Stimulated activated CD4-positive, alpha-beta T cell treated with anti-CD3 and anti-CD28 coated beads, Interleukin-15, amount 100 ng/mL, for 48 hours (primary cell): ENCODE results near the gene MBOAT1.

ENCODE experiments used
- DNase-seq, 2 donors: peaks; one replicate each; pipeline ENCODE4 v3.0.0-alpha.2; 2020; ENCODE audit warnings: low read depth in 2 of 2

MBOAT1 gene

DNA sequence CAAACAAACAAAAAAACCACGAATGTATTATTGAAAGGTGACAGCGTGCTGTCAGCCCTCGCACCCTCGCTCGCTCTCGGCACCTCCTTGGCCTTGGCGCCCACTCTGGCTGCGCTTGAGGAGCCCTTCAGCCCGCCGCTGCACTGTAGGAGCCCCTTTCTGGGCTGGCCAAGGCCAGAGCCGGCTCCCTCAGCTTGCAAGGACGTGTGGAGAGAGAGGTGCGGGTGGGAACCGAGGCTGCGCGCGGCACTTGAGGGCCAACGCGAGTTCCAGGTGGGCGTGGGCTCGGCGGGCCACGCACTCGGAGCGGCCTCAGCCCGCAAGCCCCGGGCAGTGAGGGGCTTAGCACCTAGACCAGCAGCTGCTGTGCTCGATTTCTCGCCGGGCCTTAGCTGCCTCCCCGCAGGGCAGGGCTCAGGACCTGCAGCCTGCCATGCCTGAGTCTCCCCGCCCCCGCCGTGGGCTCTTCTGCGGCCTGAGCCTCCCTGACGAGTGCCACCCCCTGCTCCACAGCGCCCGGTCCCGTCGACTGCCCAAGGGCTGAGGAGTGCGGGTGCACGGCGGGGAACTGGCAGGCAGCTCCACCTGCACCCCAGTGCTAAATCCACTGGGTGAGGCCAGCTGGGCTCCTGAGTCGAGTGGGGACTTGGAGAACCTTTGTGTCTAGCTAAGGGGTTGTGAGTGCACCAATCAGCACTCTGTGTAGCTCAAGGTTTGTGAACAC, 20.9 kb upstream of the MBOAT1 start:
- DNase-seq: no peak

DNA sequence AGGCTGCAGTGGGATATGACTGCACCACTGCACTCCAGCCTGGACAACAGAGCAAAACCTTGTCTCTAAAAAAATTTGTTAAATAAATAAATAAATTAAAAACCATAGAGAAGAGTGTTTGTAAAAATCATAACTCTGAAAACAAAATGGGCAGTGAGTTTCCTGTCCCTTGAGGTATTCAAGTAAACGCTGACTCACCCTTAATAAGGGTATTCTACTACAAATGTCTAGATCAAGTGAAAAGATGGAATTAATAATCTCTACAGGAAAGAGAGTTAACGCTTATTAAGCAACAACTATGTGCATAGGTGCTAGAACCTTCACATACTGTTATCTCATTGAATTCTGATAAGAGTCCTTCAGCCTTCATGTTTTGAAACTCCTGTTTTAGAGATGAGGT, 19.9 kb upstream of the MBOAT1 start:
- no peak for DNase-seq

DNA sequence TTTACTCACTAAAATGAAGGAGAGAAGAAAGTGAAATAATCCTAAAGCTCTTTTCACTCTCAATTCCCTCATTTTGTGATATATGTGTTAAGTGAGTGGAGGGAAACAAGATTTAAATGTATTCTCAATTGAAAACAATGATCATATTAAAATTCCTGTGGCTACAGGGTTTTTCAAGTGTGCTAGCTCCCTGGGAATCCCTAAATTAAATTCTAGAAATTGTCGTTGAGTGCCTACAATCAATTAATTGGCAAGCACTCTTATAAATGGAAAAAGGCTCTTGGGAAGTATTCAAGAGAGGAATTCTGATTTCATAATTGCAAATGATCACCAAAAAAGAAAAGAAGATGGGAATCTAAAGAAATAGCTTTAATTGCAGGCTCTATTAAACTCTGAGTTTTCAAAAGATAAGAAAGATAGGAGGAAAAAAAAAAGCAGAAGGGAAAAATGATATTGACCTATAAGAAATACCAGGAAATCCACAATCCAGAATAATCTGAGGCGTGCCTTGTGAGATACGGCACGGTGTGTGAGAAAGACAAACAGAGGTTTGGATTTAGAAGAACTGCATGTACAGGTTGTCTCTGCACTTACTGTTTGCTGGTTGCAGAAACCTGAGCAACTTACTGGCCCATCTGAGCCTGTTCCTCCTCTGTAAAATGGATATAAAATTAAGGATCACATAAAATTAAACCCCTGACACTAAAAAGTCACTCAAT, 18.3 kb upstream of the MBOAT1 start:
- no peak for DNase-seq

DNA sequence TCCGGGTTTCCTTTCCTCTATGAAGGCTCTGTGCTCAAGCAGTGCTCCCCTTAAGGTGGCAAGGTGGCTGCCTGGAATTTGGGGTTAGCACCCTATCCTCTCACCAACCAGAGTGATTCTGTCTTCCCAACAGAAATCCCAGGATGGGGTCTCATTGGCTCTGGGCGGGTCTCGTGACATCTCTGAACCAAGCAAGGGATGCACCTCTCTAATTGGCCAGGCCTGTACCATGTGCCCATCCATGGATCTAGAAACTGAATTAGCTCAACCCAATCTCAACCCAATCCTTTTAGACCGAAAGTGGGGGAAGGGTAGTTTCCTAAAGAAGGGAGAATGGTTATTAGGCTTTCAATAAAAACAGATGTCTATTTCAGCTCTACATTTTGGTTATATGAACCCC, 17.6 kb upstream of the MBOAT1 start:
- no peak for DNase-seq

DNA sequence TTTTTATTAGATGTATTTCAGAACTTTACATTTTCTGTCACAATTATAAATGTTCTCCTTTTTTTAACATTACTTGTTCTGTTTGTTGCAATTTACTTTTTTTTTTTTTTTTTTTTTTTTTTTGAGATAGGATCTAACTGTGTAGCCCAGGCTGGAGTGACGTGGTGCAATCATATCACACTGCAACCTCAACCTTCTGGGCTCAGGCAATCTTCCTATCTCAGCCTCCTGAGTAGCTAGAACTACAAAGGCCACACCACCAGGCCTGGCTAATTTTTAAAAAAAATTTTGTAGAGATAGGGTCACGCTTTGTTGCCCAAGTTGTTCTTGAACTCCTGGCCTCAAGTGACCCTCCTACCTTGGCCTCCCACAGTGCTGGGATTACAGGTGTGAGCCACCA, 15.1 kb upstream of the MBOAT1 start:
- no peak for DNase-seq

DNA sequence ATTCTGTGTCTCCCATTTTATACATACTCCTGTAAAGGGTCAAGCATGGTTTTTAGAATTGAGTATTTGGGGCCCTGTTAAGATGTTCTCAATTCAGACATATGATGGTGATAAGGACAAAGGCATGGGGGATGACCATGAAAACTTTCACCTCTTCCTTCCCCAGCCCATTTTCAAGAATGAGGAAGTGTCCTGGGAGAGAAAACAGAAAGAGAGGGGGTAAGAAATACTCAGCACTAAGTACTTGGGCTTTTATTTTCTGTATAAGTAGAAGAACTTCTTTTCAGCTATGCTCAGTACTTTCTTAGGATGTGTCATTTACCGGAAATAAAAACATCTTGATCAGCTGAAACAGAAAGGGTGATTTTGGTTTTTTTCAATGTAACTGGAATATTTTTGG, 10.9 kb upstream of the MBOAT1 start:
- no peak for DNase-seq

DNA sequence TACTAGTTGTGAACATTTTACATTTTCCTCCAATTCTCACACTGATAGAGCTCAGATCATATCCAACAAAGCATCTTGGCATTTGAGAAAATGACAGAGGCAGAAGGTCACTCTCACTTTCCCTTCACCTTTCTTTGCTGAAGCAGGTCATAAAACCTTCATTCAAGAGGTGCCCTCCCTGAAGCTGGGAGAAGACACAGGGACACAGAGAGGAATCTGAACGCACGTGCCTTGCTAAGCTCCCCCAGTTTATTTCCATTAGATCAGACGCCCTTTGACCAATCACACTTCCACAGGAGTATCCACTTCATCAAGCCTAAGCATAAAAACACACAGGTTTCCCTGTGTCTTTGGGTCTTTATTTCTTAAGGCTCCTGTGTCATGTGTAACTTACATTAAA, 9.2 kb upstream of the MBOAT1 start:
- DNase-seq: no peak

DNA sequence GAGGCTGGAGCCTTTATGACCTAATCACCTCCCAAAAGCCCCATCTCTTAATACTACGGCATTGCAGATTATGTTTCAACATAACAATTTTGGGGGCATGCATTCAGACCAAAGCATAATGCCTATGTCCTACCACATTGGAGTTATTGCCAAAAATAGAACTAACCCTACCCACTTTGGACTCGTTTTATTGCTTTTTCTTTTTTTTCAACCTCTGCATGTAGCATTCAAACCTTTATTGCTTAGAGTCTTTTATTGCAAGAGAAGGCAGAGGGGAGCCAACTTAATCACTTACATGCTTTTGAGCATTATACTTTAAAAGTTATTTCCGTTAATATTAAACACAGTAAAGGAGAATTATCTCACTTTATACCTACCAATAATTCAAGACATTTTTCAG, 8.1 kb upstream of the MBOAT1 start:
- no peak for DNase-seq

DNA sequence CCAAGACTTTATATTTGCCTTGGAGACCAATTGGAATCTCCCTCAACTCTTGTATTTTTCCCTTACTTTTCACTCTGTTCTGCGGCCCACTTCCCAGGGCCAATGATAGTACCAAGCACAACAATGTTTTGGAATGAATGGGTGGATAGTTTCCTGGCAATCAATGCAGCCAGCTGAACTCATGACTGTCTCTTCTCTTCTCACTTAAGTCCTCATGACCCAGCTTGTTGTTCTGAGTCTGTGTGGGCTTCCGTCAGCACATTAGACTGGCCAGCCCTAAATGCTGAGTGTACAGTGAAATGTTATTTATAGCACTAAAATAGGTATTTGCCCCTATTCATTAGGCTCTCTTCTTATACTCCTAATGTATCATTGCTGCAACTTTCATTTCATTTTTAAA, 5.6 kb upstream of the MBOAT1 start:
- DNase-seq: no peak

DNA sequence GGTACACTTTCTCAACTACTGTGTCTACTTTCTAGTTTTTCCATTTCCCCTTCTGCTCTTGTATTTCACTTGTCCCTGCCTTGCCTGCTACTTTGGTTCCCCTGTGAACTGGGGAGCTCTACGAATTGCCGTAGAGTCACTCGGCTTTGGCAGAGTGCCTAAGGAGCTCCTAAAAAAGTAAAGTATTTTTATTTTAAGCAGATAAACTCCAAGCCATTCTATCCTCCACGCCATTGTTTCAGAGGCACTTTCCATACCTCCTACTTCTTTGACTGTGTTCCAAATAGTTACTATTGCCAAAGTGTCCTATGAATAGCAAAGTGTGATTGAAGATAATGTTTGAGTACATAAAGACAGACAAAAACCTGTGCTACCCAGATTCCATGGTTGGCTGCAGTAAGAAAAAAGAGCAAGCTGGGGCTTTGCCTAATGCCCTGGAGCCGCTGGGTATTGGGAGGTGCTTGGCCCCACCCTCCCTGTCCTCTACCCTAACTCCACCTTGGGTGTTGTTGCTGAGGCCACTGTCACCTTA, 5.1 kb upstream of the MBOAT1 start:
- DNase-seq: no peak

DNA sequence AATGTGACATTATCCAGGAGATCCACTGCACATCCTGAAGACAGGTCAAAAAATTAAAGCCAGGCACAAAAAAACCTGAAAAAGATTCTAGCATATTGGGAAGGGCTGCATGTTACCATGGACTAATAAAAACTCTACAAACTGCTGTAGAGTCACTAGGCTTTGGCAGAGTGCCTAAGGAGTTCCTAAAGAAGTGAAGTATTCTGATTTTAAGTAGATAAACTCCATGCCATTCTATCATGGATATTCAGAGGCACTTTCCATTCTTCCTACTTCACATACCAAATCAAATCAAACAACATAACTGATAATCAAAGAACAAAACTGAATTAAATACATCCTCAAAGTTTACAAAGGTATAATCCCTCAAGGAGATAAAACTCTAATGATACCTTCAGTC, 3.0 kb upstream of the MBOAT1 start:
- no peak for DNase-seq

DNA sequence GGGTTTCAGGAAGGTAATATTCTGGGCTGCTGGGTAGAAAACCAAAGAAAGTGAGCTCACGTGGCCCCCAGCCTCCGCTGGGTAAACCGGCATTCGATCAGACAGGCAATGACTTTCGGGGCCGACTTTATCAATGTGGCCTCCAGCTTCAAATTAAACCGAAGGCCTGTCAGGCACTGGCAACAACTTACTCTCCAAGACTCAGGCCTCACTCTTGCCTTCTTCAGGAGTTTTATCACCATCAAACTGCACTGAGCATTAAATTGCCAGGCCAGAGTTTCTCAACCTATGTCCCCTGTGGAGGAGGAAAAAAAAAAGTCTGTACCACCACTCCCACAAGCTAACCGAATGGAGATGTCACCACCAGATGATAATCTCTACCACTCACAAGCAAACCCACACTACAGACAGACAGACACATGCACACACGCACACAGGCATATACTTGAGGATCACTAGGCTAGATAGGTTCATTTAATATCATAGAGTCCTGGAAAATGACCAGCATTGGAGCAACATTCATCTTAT, 1.1 kb upstream of the MBOAT1 start:
- DNase-seq: no peak

DNA sequence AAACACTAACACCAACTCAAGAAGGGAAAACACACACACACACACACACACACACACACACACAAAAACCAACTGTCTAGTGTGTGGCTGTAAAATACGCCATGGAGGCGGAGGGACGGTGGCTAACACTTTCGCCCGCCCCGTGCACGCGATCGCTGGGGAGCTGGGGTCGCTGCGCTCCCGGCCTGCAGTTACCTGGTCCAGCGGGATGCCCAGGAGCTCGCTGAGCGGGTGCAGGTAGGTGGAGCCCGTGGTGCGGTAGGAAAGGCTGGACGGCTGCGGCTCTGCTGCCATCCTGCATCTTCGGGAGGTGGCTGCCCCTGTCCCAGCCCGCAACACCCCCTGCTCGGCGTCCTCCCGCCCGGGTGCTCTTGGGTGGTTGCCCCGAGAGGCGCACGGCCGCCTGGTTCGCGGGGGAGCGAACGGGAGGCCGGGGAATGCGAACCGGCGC, 303 bp downstream of the MBOAT1 start:
- DNase-seq: no peak

DNA sequence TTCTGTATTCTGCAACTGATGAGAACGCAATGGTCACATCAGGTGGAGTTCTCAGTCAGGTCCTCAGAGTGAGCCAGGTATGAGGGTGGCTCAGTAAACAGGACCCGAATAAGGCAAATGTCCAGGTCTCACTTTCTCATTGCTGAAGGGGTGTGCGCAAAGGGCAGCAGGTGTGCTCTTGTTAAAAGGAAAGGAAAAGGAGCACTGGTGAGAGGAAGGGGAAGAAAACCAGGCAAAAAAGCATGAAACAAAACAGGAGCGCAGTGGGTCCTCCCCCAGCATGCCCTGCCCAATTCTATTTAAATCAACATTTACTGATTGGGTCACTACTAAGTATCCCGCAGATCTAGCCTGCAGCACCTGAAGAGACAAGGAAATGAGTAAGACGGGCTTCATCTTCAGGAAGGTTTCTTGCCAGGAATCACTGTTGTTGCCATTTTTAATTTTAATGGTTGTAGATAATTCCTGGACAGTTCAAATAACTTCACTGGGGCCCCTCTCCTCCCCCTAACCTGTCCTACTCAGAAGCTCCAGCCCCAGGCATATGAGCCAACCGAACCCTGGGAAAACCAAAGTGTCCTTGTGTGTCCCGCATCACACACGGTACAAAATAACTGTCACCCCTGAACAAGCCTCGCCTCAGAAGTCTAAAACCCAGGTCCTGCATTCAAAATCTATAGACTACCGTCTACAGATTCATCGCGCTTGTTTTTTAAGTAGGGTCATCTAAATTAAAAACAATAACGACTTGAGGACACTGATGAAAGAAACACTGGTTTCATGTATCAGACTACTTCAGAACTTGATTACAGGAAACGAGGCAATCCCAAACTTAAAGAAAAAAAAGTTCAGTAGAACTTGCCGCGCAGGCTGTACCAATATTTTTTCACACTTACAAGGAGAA, 980 bp downstream of the MBOAT1 start:
- no peak for DNase-seq

DNA sequence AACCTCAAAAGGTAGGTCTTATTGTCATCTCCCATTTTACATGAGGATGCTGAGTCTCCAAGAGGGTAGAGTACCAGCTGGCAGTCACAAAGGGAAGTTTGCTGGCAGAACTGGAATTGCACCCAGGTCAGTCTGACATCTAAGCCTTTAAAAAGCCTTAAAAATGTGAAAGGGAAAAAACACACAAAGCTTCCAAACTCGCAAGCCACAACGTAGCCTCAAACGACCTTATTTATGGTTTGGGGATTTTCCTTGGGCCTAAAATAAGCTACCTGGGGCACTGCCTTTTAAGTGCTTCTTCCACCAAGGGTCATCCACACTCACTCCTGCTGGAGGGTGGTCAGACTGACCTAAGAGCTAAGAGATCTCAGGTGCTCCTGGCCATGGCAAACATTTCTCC, 2.1 kb downstream of the MBOAT1 start:
- DNase-seq: no peak

DNA sequence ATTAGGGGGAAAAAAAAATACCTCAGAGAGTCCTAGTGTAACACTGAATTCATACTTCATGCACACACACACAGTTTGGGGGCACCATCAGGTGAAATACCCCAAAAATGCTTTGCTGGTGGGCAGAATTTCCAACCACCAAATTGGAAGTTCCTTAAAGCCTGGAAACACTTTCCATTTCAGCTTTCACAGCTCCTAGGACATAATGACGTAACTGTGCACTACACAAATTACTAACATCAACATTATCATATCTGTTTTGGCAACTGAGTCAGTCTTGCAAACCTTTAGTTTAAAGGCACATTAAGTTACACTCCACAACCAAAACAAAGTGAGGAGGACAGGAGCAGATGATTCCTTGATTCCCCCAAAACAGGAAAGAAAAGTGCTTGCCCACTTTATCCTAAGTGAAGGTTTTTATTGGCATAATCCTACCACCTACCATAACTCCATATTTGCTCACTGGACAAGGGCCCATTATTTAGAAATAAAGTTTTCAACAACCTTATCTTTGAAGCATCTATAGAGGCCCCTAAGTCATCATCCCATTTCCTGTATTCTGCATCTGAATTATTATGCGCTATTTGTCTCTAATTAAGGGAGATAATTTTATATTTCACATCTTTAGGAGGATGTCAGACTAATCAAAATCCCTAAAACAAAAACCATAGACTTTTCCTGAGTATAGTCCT, 3.4 kb downstream of the MBOAT1 start:
- DNase-seq: no peak

DNA sequence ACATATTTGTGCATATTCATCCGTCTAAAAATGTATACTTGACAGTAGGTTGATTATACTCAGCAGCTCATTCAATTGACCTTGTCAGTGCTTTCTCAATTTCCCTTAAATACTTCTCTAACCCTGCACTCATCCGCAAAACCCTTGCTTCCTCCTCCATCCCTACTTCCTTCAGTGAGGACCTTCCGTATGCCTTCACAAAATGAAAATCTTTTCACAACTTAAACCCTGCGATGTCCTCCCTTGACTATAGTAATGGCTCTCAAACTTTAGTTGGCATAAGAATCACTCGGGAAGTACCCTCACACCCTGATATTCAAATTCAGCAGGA, 5.2 kb downstream of the MBOAT1 start:
- DNase-seq: no peak

DNA sequence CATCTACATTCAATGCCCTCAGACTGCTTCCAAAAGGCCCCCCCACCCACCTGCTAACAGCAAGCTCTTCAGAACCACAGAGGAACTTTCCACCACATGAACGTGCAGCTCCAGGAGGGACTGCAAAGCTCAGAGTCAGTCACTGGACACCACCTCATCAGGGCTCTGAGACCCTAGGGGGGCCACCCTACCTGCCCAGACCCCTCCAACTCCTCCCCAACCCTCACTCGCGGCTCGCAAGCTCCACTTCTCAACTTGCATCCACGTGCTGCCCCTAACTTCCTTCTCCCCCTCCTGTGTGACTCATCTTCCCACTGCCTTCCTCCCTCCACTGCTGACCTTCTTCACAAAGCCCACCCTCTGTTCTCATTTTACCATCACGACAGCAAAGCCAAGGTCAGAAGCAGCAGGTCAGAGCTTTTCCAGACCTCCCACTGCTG, 6.5 kb downstream of the MBOAT1 start:
- no peak for DNase-seq

DNA sequence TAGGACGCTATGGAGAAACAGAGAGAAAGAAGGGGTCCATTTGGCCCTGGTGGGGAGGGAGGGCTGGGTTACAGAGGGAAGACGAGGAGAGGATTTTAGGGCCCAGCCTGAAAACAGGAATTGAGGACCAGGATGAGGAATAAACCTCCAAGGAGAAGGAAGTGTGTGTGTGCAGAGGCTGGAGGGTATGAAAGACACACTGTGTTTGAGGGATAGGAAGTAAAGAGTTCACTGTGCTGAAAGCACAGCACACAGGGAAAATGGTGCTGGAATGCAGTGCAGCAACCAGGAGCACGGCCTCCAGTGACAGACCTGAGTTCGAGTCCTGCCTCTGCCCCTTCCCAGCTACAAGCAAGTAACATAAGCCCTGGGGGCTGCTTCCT, 7.8 kb downstream of the MBOAT1 start:
- no peak for DNase-seq

DNA sequence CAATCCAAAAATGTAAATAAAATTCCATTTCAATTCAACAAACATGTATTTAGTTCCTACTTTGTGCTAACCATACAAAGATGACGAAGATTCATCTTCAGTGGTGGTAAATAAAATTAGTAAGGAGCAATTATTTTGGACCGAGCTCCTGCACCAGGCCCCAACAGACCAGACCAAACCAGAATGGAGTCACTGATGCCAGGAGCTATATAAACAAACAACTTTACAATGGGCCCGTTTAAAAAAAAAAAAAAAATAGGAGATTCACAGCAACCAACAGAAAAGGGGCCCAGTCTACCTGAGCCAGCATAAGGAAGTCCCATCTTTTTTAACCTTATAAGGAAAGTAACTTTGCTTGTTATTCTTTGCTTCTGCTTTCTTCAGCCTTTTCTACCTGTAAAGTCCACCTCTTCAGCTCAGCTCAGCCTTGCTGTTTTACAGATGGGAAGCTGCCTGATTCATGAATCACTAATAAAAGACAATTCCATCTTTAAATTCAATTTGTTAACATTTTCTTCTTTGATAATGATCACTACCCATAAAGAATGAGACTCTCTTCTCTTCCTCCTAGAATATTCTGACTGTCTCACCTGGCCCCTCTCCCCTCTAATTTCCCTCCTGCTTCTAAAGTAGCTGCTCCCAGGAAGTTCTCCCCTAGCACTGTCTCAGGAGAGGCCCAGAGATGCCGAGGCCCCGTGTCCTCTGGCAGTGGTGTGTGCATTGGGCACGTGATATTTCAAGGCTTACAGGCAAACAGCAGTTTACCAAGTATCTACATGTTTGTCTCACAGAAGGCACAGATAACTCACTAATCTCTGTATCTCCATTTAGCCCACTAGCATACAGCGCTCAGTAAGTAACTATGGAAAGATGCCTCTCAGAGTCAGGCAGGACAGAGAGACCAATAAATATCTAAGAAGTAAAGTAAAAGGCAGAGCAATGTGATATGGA, 8.4 kb downstream of the MBOAT1 start:
- no peak for DNase-seq
